HS-27A (cell line): ENCODE results near the gene ARHGAP9.

Experiments
- DNase-seq: peaks from one replicate; pipeline ENCODE4 v3.0.0-alpha.2; 2012; ENCODE audit warnings: low read depth, missing footprints

Gene ARHGAP9

DNA sequence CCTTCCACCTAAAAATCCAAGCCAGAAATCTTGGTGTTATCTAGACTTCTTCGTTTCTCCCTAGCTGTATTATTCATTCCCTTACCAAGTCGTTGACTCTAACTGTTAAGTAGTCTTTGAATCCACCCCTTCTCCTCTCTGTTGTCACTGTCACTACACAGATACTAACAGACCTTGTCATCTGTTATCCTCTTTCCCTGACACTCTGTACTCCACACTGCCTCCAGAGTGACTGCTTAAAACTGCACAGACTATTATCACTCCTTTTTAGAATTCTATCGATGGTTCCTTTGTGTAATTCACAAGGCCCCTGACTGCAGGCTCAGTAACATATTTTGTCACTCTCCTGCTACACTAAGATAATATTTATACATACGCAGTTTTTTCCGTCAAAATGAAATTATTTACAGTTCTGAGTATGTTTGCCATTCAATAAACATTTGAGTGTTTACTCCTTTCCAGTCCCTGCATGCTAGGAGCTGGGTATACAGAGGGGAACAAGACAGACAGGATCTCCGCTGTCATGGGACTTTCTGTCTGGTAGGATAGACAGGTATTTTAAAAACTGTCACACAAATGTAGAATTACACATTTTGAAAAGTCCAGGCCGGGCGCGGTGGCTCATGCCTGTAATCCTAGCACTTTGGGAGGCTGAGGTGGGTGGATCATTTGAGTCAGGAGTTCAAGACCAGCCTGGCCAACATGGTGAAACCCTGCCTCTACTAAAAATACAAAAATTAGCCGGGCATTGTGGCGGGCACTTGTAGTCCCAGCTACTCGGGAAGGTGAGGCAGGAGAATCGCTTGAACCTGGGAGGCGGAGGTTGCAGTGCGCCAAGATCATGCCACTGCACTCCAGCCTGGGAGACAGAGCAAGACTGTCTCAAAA is 12.0 kb upstream of the ARHGAP9 start:
- no peak for DNase-seq

DNA sequence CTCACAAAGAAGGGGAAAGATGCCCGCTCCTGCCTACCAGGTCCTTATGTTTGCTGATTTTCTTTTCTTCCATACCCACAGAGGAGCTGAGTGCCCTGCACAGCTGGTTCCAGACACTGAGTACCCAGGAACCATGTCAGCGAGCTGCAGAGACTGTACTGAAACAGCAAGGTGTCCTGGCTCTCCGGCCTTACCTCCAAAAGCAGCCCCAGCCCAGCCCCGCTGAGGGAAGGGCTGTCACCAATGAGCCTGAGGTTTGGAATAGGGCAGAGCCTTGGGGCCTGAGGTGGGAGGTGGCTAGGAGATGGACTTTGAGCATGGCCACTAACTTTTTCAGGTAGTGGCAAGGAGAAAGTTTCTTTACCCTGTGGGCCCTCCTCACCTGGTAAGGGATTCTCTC is 10.5 kb upstream of the ARHGAP9 start:
- DNase-seq = no peak

DNA sequence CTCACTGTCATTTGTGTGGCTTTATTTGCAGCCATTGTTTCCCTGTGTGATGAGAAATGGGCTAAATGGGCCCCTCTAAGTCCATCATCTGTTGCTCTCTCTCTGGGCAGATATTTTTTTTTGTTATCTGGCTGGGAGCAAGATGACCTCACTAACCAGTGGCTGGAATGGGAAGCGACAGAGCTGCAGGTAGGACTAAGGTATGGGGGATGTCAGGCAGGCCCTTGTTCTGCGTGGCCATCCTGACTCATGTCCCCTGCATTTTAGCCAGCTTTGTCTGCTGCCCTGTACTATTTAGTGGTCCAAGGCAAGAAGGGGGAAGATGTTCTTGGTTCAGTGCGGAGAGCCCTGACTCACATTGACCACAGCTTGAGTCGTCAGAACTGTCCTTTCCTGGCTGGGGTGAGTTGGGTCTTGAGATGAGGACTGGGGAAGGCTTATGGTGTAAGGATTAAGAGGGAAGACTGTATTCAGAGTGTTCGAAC is 9.5 kb upstream of the ARHGAP9 start:
- no peak for DNase-seq

DNA sequence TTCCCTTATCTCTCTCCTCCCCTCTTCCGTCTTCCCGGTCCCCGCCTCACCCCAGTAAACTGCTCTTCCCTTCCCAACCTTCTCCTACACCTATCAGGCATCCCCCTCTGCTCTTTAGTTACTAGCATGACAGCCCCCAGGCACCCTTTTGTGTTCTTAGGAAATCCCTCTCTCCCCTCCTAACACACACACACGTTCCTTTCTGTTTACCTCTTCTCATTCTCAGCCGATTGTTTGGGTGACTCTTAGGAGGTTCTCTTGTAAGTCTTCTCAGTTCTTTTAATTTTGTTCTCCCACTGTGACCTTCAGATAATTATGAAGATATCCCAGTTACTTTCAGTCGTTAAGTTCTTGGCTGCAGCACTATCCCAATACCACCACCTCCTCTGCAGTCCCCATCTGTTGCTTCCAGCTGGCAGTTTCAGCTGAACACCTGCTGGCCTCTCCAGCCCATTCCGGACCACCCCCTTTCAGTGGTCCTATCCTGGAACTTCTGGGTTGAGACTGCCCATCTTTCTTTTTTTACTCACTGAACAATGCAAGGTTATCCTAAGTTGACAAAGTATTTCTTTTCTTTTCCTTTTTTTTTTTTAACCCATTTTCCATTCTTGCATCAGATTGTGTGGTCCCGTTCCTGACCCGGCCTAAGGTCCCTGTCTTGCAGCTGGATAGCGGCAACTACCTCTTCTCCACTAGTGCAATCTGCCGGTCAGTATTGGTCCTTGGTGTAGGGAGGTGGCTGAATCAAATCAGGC is 8.9 kb upstream of the ARHGAP9 start:
- DNase-seq = no peak

DNA sequence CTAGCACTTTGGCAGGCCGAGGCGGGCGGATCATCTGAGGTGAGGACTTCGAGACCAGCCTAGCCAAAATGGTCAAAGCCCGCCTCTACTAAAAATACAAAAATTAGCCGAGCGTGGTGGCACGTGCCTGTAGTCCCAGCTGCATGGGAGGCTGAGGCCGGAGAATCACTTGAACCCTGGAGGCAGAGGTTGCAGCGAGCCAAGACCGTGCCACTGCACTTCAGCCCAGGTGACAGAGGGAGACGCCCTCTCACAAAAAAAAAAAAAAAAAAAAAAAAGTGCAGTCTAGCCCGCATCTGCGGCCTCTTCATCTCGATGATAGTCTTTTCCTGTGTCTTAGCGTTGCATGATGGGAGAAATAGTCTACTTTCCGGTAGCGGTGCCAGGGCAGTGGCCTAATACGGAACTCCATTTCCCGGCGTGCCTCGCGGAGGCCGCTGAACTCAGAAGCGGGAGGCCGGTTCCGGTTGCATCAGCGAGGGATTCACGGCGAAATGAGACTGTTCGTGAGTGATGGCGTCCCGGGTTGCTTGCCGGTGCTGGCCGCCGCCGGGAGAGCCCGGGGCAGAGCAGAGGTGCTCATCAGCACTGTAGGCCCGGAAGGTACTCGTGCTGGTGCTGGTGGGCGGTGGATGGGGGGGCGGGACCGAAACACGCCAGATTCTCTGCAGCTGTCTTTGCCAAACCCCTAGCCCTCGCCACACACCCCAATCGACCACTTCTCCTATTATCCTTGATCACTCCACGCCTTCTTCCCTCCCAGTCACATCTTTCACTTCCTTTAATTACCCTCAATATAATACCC is 8.1 kb upstream of the ARHGAP9 start, which contains the start of gene MARS1:
Gene MARS1, plus strand, starts transcription at position 472 of the 805 bp plus-strand sequence. Its CDS starts 23 bp downstream, at position 495.
- peak; percentile 89 for DNase-seq

DNA sequence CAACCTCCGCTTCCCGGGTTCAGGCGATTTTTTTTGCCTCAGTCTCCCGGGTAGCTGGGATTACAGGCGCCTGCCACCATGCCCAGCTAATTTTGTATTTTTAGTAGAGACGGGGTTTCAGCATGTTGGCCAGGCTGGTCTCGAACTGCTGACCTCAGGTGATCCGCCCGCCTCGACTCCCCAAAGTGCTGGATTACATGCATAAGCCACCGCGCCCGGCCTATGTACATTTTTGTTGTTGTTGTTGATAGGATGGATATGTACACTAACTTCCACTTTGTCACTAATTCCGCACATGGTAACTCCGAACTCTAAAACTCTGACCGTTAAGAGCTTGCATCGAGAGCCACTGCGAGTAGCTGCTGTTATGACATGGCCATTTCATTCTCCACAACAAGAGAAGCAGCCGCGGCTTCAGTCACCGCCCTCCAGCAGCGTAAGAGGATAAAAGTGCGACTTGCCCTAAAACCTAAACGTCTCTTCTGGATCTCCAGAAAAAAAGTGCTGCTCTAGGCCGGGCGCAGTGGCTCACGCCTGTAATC is 7.5 kb upstream of the ARHGAP9 start:
- DNase-seq = no peak

DNA sequence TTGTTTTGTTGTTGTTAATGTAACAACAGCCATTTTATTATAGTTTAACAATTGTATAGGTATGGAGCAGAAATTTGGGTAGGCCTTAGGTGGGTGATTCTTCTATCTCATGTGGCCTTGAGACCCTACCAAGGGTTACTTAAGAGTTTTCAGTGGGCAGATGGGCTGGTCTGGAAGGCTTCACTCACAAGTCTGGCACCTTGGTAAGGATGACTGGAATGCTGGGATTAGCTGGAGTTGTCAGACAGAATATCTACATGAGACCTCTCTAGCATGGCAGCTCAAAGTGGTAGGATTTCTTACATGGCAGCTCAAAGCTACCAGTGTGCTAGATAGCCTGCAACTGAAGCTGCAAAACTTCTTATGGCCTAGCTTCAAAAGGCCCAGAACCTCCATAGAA is 6.0 kb upstream of the ARHGAP9 start:
- DNase-seq = no peak

DNA sequence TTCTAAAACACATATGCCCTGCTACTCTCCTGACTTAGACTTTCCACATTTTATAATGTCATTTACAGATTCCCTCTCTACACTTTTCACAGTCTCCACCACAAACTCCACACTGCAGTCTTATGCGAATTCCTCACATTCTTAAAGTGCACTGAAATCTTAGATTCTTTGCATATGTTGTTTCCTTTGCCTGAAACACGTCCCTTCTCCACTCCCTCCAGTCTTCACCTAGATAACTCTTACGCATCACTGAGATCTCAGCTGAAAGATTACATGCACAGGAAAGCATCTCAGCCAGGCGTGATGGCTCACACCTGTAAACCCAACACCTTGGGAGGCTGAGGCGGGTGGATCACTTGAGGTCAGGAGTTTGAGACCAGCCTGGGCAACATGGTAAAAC is 3.8 kb upstream of the ARHGAP9 start:
- no peak for DNase-seq

DNA sequence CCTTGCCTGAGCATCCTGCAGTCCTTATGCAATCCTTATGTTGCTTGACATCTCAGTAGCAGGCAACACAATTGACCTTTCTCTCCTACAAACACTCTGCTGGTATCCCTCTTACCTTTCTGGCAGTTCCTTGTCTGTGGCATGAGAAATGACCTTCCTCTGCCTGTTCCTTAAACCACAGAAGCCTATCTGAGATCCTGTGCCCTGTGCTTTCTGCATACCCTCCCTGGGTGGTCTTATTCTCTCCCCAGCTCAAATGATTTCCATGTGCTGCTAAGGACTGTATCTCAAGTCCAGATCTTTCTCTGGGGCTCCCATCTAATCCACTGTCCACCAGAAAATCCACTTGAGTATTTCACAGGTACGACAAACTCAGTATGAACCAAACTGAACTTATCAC is 2.0 kb upstream of the ARHGAP9 start:
- DNase-seq = no peak

DNA sequence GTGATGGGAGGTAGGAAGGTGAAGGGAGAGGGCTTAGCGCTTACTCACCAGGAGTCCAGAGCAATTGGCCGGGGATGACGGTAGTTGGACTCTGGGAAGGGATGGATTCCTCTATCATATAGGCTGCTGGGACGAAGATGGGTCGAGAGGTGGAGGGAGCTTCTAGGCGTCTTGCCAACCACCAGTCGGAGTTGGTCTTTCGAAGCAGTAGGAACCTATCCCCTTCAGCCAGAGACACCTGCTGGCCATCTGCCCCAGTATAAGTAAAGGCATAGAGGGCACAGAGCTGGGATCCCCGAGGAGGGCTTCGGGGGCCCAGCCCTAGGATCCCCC is 657 bp downstream of the ARHGAP9 start:
- no peak for DNase-seq

DNA sequence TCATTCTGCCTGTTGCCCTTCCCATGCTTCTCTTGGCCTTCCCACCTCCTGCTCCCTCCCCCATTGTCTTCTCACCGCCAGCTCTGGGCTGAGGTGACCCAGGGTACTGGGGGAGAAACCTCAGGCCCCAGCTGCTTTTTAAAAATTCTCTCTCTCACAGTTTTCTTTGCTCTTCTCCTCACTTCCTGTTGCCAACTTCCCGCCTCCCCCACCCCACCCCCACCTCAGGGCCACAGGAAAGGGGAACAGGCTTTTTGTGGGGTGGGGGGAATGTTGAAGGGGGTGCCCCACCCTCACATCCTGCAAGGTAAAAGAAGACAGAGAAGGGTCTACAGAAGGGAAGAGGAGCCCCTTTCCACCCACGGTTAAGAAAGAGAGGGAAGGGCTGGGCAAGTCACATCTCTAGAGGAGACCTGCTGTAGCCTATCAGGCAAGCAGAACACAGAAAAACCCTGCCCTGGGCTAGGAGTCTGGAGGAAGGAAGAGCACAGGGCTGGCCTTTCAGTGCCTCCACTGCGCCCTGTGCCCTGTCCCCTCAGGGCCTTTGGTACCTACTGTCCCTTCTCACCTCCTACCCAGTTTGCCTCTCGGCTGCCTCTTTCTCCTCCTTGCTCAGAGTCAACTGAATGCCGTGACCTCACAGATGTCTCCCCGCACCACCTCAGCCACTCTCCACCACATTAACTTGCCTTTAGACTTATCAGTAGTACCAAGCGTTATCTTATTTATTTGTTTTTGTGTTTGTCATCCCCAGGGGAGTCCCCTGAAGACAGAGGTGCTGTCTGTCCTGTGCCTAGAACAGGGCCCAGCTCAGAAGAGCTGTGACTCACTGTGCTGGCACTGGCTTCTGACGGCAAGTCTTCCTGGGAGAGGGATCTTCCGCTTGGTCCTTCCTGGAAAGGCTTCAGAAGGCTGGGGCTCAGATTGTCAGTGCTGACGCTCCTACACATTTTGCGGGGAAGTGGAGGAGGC is 1.7 kb downstream of the ARHGAP9 start:
- DNase-seq = no peak

DNA sequence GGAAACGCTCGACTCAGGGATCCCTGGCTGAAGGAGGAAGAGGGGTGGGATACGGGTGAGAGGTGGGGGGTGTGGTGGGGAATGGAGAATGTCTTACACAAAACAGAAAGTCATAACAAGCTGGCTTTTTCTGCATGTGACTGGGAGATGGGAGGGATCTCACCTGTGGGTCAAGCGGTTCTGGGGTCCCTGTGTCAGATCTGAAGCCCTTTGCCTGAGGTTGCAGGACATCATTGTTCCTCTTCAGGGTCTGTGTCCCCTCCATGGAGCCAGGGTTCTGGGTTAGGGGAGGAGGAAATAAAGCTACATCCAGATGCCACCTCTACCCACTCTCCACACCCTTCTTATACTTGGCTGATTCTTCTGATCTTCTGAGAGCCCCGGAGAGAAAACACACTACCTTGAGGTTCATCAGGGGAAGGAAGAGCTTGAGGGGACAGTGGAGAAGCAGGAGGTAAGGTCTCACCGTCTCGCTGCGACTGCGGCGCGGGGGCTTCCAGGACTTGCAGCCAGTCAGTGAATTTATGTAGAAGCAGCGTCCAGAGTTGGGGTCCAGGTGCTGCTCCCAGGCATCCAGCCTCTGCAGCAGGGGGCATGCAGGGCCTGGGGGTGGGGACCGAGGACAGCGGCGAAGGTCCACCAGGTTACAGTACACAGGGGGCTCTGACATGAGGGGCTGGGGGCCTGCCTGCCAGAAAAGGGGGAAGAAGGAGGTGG is 2.5 kb downstream of the ARHGAP9 start:
- DNase-seq = no peak

DNA sequence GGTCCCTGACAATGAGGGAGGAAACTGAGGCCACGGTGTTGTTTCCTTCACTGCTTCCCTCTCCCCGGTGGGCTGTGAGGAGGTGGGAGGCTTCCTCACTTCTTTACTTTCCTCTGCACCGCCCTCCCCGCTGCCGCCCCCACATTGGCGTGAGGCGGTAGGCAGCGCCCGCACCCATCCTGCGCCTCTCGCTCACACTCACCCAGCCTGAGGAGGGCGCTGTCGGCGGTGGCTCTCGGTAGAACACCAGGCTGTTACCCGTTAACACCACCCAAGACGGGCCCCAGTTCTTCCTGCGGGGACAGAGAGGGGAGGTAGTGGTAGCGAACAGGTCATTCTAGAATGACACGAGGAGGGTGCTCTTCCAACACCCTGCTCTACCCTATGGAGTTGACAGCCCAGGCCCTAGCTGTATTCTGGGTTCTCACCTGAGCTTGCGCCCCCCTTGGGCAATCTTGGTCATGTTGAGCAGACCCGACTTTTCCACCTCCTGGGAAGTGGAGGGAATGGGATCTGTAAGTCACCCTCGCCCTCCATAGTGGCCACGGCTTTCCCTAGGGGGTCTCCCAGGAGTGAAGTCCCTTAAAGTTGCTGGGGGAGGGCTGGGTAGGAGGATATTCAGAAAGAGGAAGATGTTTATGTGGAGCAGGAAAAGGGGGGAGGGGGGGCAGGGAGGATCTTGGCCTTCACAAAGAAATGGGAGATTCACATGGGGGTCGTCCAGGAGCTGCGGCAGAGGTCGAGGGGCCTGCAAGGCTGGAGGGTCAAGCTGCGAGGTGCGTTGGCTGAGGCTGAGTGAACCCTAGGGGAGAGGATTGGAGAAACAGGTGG is 3.3 kb downstream of the ARHGAP9 start:
- no peak for DNase-seq

DNA sequence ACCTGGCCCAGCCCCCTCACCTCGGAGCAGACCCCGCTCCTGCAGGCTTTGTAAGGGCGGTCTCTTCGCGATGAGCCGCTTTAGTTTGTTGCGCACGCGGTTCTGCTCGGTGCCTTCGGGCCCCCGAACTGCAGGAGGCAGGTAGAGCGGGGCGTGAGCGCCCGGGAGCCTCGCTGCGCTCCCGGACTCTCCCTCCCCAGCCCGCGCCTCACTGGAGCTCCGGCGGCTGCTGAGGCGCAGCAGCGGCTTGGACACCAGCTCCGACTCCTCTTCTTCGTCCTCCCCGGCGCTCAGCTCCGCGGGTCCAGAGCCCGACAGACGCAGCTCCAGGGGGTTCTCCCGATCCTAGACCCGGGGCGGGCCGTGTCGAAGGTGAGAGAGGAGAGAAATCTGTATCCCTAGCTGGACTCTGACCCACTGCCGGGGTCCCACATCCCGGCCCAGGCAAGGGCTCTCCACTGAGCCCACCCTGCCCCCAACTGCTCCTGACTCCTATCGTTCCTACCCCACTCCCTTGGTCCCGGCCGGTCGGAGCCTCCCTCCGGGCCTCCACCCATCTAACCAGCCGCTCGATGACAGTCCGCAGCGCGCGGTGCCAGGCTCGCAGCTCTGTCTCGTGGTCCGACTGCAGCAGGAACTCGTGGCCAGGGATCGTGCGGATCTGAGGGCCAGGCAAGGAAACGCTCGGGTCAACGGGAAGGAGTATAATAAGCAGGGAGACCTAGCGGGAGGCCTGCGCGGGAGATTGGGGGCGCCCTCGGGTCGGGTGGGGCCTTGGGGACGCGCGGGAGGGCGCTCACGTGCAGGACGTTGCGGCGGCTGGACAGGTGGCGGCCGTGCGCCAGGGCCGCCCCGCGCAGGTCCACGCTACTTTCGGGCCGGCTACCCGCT is 4.2 kb downstream of the ARHGAP9 start:
- no peak for DNase-seq

DNA sequence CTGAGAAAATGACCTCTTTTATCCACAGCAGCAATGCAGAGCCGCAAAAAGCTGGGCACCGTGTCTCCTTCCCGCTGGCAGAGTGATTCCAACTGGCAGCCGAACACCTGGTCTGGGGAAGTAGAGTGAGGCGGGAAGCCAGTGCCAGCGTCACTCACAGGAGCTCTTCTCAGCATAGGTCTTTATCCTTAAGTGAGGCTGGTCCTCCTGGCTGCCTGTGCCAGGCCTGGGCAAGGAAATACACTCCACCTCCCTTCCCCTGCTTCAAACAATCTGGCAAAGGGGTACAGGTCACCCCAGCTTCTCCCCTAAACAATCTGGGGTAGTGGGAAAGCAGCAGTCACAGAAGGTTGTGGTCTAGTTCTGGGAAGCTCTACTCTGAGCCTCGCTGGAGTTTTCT is 4.8 kb downstream of the ARHGAP9 start:
- no peak for DNase-seq

DNA sequence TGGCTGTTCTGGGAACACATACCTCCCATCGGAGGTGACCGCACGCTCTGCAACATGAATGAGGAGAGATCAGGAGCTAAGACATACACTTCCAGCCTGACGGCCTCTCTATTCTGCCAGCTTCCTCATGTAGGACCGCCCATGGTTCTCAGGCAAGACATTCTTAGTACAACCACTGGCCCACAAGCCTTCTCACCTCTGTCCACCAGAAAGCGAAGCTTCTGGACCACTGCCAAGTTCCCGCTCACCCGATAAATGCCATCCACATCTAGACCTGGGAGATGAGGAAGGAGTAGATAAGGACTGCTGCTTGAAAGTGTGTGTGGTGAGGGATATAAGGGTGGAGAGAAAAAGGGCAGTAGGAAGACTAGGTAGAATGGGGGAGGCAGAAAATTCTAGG is 5.2 kb downstream of the ARHGAP9 start:
- no peak for DNase-seq

DNA sequence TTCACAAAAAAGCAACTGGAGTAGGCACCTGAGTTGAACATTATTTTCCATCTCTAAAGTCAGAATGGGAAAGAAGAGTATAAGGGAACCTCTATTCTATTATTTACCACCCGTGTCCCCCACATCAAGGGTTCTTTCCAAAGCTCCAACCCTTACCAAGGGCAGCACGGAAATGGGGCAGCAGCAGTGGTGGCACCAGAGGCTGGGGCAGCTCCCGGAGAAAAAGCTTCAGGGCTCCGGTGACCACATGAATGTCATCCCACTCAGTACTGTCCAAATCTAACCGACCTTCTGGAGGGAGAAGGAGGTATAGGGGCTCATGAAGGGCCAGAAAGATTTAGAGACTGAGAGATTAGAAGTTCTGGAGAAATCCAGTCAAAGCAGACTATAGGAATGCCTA is 5.8 kb downstream of the ARHGAP9 start:
- DNase-seq = no peak

DNA sequence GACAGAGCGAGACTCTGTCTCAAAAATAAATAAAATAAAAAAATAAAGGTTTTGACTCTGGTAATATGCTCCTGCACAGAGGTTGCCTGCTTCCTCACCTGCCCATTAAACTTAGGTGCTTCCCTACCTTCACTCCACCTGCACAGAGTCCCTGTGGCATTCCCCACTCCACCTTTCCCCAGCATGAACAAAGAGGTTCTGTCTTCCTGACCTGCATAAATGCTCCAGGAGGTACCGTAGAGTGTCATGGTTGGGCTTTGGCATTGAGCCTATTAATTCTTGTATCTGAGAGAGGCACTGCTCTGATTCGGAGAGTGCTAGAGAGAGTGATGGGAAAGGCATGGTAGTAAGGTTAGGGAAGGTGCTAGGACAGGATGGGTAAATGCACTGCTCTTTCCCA is 6.3 kb downstream of the ARHGAP9 start:
- no peak for DNase-seq
